GM19351 (cell line): Measurements from ENCODE around the gene COBL.
"Not testable (repeated sequence)": the region's sequence is repeated elsewhere in the genome, so short reads cannot be mapped to it uniquely, and the experiment has no call there.

Experiments
- ATAC-seq: cut with Tn5 transposase; IDR thresholded peaks from one replicate; pipeline ENCODE4 v1.9.1; 2021; ENCODE audit warnings: mild to moderate bottlenecking, moderate library complexity; ENCODE audit not compliant: unreplicated experiment

Gene COBL

GRCh38 chr7:51213618-51214017 is 103.0 kb downstream of the COBL start:
- ATAC-seq = peak; percentile 60

DNA sequence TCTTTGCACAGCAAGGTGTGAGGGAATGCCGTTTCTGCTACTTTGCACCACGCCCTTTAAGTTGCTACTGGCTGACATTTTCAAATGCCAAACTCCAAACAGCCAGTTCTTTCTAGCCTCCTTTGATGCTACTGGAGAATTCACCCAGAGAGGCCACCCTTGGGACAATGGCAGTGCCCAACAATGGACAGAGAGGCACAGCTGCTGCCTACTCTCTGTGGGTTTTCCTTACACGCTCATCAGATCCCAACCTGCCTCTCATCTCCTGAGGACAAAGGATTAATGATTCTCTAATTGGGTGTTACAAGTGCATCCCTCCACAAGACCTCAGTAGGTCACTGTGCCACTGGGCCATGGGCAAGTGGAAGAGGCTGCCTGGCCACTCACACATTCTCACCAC is 105.8 kb downstream of the COBL start:
- no peak for ATAC-seq

DNA sequence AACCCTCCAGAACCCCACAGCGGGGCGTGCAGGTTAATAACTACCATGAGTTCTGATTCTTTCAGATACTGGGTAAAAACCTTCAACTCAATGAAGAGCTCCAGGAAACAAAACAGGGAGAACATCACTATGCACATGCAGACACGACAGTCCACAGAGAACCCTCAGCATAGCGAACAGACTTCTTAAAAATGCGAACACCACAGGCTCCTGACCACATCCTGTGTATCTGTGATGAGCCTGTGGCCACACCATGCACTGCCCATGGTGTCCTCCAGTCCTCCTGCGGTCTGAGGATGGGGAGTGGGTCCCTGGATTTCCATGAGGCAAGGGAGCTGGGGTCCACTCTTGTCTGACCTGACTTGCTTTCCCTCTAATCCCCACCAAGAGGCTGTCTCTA is 107.2 kb downstream of the COBL start:
- no peak for ATAC-seq

- ATAC-seq = not testable (repeated sequence)
Measured at GRCh38 chr7:51208125-51208524, 108.5 kb downstream of the COBL start.

DNA sequence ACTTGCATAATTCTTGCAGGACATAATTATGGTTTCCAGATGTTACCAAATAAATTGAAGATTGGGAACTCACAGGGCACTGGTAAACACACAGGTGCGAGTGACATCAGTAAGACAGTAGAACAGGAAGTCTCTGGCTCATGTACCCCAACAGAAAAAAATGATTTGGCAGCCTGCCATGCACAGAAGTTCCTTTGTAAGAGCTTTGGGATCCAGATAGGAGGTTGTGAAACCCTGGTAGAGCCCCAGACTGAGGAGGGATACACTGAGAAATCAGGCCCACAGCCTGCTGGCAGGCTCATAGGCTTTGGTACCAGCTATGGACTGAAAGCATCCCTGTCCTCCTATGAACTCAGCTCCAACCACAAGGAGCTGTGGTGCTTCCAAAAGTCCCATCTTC is 118.0 kb downstream of the COBL start:
- ATAC-seq = no peak

- ATAC-seq = no peak
Measured at GRCh38 chr7:51190969-51191368, 125.6 kb downstream of the COBL start.

DNA sequence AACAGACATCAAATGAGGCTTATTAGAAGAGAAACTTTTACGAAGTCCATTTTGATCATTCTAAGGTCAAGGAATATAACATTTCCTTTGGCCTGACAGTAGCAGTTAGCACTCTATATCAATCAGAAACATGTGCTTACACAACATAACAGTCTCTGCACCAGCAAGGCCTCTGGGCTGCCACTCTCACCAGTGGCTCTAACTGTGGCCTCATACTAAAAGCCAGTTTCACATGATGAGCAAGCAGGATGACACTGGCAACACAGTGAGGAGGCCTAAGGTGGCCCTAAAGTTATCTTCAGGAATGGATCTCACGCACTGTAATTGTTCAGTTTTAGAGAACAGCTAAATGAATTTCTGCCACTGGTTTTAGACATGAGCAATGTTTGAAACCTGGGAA is 126.8 kb downstream of the COBL start:
- ATAC-seq = no peak

GRCh38 chr7:51188987-51189386 is 127.6 kb downstream of the COBL start:
- ATAC-seq = no peak

- ATAC-seq = no peak
Measured at GRCh38 chr7:51187941-51188340, 128.7 kb downstream of the COBL start.

DNA sequence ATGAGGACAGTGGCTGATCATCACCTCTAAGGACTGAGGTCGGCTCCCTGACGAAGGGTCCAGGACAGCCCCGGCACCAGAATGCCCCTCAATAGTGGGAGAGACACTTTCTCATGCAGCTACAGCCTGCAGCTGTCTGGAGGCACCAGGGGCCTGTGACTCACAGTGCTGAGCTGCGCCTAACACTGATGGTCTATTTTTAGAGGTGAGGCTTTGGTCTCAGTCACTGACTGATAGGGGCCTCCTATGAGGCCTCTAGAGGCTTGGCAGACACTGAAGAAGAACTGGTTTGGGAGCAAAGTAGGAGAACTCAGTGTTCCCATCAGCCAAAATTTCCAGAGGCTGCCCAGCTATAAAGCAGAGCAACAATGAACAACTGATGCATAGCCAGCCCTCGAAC is 130.1 kb downstream of the COBL start:
- ATAC-seq = no peak

DNA sequence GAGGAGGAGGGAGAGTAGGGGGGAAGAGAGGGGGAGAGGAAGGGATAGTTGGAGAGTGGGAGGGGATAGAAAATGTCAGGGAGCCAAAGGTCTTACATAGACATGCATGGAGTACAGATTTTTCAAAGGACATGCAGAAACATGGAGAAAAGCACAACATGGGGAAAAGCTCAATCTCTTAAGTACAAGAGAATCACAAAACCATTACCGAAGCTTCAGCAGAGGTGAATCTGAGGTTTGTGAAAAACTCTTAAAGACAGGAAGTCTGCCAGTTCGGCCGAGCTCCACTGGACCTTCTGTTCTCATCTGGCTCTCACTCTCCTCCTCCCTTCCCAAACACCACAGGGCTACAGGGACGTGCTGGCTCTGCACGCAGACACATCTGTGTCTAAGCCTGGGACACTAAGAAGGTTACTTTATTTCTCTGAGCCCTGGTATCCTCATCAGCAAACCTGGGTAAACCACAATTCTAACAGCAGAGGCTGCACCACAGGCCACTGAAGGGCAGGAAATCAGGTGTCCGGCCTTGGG is 133.9 kb downstream of the COBL start:
- ATAC-seq = no peak

GRCh38 chr7:51180092-51180491 is 136.5 kb downstream of the COBL start:
- no peak for ATAC-seq

DNA sequence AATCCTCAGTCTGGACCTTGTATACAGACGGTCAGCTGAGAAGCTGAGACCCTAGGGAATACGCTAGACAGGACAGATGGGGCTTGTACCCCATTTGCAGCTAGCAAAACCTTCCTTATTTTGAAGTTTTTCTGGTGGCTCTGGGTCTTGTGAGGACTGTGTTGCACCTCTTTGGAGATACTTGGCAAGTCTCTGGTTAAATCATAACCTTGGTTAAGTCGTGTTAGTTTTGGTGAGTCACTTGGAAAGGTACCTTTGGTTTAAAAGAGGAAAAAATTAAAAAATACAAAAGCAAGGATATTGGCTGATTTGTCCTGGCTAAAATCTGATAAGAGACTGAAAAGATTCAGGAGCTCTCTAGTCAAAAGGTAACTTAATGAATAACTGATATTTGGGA is 140.6 kb downstream of the COBL start:
- ATAC-seq = no peak

GRCh38 chr7:51175316-51175991 is 141.2 kb downstream of the COBL start:
- no peak for ATAC-seq

DNA sequence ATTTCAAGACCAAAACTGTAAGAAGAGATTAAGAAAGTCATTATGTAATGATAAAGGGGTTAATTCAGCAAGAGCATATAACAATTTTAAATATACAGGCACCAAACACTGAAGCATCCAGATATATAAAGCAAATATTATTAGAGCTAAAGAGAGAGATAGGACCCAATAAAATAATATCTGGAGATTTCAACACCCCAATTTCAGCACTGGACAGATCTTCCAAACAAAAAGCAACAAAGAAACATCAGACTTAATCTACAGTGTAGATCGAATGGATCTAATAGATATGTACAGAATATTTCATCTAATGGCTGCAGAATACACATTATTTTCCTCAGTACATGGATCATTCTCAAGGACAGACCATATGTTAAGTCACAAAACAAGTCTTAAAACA is 151.3 kb downstream of the COBL start:
- ATAC-seq = no peak

DNA sequence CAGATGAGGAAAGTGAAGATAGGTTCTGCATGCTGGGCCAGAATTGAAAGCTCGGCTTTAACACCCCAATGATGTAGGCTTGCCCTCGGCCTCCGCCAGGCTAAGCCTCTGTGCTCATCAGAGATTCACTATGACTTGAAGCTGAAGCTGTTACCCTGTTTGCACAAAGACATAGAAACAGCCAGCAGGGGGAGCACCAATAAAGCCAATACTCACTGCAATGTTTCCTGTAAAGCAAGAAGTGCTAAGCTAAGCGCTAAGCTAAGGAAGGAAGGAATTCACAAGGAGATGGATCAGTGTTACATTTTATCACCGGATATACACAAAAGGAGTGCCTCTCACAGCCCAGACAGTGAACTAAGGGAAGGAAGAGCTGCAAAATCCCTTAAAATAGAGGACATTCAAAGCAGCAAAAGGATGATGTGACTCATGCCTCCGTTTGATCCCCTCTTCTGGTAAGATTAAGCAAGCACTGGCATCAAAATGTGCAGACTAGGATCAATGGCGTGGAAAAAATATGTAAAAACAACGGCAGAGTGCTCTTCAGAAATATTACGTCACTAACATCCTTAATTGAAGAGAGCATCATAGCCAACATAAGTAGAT is 153.8 kb downstream of the COBL start:
- peak; percentile 97 for ATAC-seq

DNA sequence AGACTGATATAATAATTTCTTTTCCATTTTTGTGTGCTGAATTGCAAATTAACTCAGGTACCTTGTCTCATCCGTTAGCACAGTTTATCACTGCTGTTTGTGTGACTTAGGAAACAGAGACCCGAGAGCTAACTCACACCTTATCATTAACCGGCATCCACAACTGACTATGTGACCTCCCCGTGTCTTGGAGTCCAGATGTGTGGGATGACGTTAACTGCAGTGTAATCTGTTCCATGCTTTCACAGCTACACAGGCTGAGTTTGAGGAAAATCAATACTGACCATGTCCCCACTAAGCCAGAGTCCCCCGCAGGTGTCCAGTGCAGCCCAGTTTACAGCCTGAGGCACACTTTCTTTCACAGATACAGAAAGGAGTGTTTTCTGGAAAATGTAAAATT is 154.7 kb downstream of the COBL start:
- ATAC-seq = no peak

DNA sequence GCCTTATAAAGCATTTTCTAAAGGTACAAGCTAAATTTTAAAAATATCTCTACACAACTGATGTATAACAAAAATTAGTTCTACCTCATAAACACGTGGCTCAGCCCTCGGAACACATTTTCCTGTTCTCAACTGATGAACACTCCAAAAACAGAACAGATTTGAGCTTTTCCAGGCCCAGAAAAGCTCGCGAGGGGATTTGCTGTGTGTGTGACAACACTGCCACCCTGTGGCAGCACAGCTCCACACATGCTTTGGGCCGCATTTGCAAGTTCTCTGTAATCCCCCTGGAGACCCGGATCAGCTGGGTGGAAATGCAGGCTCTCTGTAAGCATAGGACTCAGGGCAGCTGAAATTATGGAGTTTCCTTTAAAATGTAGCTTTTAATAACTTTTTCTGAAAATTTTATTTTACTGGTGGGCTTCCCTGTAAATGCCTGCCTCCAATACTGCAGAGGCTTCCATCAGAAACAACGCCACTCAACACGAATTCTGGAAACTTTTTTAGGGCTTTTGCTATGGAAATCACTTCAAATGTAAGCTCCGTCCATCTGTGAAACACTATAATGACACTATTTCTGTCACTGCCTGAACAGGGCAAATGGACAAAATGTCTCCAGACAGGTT is 155.5 kb downstream of the COBL start:
- peak; percentile 40 for ATAC-seq

DNA sequence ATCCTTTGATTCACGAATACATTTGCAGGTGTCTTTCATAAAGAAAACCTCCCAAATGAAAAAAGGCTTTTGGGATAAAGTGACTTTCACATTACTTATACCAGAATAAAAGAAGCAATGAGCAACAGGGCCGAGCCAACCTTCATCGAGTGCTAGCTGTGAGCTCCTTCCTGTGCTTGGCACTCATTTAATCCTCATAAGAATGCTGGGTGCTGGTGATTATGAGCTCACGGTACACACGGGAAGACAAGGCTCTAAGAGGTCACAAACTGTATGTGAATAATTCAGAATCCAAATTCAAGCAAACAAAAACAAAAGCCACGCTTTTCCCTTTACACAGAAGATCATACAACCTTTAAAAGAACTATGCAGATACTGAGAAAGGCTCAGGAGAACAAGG is 156.2 kb downstream of the COBL start:
- no peak for ATAC-seq

DNA sequence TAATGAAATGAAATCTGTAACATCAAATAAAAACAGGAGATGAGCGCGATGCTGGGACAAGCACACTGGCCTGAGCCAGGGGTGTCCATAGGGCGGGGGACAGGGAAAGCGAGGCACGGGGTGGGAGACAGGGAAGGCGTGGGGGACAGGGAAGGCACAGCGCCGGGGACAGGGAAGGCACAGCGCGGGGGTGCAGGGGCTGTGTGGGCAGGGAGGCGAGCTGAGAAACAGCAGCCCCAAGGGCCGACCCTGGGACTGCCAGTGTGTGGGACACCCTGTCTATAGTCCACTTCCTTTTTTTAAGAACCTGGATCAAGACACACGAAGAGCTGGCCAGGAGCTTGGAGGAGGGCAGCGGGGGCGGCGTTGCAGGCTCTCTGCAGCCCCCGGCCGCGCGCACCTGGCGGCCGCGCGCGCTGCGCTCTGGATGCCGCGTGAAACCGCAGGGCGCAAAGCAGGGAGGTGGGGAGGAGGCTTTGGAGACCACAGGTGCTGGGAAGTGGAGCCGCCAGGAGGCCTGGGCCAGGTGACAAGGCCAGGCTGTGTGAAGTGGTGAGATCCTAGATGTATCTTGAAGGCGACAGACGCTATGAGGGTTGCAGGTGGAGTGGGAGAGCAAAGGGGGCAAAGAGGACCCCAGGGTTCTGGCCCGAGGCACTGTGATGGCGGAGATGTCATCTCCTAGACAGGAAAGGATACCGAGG is 157.7 kb downstream of the COBL start:
- no peak for ATAC-seq

- ATAC-seq = no peak
Measured at GRCh38 chr7:51158211-51158610, 158.4 kb downstream of the COBL start.

DNA sequence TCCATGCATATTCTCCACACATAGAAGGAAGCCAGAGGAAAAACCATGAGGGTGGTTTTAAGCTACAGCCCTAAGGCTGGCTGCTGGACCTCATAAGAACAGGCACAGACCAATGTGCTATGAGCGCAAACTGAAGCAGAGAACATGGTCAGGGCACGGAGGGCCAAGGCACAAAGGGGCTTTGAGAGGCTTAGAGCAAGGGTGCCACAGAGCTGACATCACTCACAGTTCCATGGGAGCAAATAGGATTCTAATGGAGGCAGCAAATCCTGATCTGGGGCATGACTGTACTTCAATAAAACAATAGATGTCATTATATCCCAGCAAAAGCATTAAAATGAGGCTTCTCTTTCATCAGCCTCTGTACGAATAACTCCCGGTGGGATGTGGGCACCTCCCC is 162.4 kb downstream of the COBL start:
- no peak for ATAC-seq
